ENCODE data around the gene SNAPC4. TPM values are rescaled to one million over a fixed set of nuclear protein-coding genes. Genes with fewer than 3 reads are reported as not detected.

Gene SNAPC4
- total and polyA plus RNA-seq, 2 of the 8 experiments (the other 6 are each of a cell fraction or from before 2014, with no cell fraction given) = 6.9 to 18.1 TPM

DNA sequence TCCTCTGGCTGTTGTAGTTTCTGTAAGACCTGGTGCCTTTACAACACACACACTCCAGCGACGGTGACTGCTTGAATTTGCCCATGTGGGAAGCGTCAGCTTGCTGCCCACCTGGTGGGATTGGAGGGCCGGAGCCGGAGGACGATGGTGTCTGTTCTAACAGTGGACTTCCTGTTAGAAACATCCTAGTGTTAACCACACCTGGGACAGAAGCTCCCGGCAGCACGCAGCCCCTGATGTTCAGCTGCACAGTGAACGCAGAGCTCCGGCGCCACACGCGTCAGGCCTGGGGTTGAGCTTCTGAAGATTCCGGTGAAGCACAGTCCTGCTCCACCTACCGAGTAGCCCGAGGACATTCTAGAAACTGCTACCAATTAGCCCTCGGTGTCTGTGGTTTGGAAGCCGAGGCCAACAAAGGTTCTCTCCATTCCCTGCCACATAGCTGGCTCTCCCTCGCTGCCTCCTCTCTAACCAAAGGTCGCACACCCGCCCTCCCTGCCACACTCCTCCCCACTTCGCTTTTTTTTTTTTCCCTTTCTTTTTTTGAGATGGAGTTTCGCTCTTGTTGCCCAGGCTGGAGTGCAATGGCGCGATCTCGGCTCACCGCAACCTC is 24.9 kb upstream of the SNAPC4 start (continued):
- TF ChIP-seq, protein P1, sequence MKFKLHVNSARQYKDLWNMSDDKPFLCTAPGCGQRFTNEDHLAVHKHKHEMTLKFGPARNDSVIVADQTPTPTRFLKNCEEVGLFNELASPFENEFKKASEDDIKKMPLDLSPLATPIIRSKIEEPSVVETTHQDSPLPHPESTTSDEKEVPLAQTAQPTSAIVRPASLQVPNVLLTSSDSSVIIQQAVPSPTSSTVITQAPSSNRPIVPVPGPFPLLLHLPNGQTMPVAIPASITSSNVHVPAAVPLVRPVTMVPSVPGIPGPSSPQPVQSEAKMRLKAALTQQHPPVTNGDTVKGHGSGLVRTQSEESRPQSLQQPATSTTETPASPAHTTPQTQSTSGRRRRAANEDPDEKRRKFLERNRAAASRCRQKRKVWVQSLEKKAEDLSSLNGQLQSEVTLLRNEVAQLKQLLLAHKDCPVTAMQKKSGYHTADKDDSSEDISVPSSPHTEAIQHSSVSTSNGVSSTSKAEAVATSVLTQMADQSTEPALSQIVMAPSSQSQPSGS (IDR thresholded peaks at IDR 0.05; ENCODE audit: low read length) = no peak
